Osteocyte (in vitro differentiated cells): Measurements from ENCODE around the gene TTLL5. TPM values are rescaled to one million over a fixed set of nuclear protein-coding genes. Genes with fewer than 3 reads are reported as not detected.

ENCODE experiments used
- DNase-seq: peaks from one replicate; pipeline ENCODE4 v3.0.0; 2021; ENCODE audit warnings: mixed read lengths; ENCODE audit not compliant: unreplicated experiment; ENCODE audit errors: extremely low spot score
- H3K27ac Mint-ChIP-seq: one replicate; pipeline ENCODE4 v1.8.0; 2021; ENCODE audit warnings: mild to moderate bottlenecking, mixed read lengths; ENCODE audit not compliant: unreplicated experiment
- H3K27me3 Mint-ChIP-seq: one replicate; pipeline ENCODE4 v1.8.0; 2021; ENCODE audit warnings: mixed read lengths; ENCODE audit not compliant: unreplicated experiment
- H3K36me3 Mint-ChIP-seq: one replicate; pipeline ENCODE4 v1.8.0; 2021; ENCODE audit warnings: mixed read lengths; ENCODE audit not compliant: unreplicated experiment
- H3K4me1 Mint-ChIP-seq: one replicate; pipeline ENCODE4 v1.8.0; 2021; ENCODE audit warnings: mixed read lengths; ENCODE audit not compliant: unreplicated experiment
- H3K4me3 Mint-ChIP-seq: one replicate; pipeline ENCODE4 v1.8.0; 2021; ENCODE audit warnings: mild to moderate bottlenecking, moderate library complexity, mixed read lengths; ENCODE audit not compliant: unreplicated experiment
- H3K9me3 Mint-ChIP-seq: one replicate; pipeline ENCODE4 v1.8.0; 2021; ENCODE audit warnings: mixed read lengths; ENCODE audit not compliant: unreplicated experiment
- total RNA-seq: library from RNA; stranded (reverse); gene quantifications from 2 replicates; pipeline ENCODE4 v1.2.1, GENCODE V29; 2021
- TF ChIP-seq, protein P1 (sequence below): fragments of 200-600 bp; sonication (generic); IDR thresholded peaks from 2 replicates; pipeline ENCODE4 v1.5.0; 2021; ENCODE audit warnings: antibody characterized with exemption, mild to moderate bottlenecking, moderate library complexity

The TTLL5 gene
- total RNA-seq, 1 donor from 2014 or later, result 37.3 TPM

GRCh38 chr14:75905147-75905904 is 244.3 kb downstream of the TTLL5 start:
- no peak overlapping the region for H3K4me3 Mint-ChIP-seq
- H3K9me3 Mint-ChIP-seq, result no peaks in the 10 kb centered on the region
- no peaks in the 10 kb centered on the region for H3K27me3 Mint-ChIP-seq
- peaks cover 11% of the 10 kb centered on the region for H3K36me3 Mint-ChIP-seq
- H3K27ac Mint-ChIP-seq, result peak overlapping the region; percentile 76
- peaks cover 17% of the 10 kb centered on the region for H3K4me1 Mint-ChIP-seq
- no peak for DNase-seq
- TF ChIP-seq, protein P1, sequence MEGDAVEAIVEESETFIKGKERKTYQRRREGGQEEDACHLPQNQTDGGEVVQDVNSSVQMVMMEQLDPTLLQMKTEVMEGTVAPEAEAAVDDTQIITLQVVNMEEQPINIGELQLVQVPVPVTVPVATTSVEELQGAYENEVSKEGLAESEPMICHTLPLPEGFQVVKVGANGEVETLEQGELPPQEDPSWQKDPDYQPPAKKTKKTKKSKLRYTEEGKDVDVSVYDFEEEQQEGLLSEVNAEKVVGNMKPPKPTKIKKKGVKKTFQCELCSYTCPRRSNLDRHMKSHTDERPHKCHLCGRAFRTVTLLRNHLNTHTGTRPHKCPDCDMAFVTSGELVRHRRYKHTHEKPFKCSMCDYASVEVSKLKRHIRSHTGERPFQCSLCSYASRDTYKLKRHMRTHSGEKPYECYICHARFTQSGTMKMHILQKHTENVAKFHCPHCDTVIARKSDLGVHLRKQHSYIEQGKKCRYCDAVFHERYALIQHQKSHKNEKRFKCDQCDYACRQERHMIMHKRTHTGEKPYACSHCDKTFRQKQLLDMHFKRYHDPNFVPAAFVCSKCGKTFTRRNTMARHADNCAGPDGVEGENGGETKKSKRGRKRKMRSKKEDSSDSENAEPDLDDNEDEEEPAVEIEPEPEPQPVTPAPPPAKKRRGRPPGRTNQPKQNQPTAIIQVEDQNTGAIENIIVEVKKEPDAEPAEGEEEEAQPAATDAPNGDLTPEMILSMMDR, result no peak

GRCh38 chr14:75906228-75906627 is 245.2 kb downstream of the TTLL5 start:
- Mint-ChIP-seq H3K27me3 (no peaks in the 10 kb centered on the region), H3K9me3 (no peaks in the 10 kb centered on the region)
- no peak for DNase-seq

GRCh38 chr14:75906680-75907280 is 245.7 kb downstream of the TTLL5 start:
- TF ChIP-seq, protein P1, result peak; percentile 84
- Mint-ChIP-seq H3K9me3 (no peaks in the 10 kb centered on the region), H3K27me3 (no peaks in the 10 kb centered on the region), H3K4me3 (no peak overlapping the region), H3K4me1 (peaks cover 17% of the 10 kb centered on the region), H3K27ac (no peak overlapping the region), H3K36me3 (peaks cover 13% of the 10 kb centered on the region)
- DNase-seq, result no peak

More at GRCh38 chr14:75906228-75906627, 245.2 kb downstream of the TTLL5 start:
- H3K4me1 Mint-ChIP-seq, result peaks cover 17% of the 10 kb centered on the region
- H3K27ac Mint-ChIP-seq, result no peak overlapping the region
- TF ChIP-seq, protein P1, result no peak
- H3K4me3 Mint-ChIP-seq, result no peak overlapping the region
- peaks cover 11% of the 10 kb centered on the region for H3K36me3 Mint-ChIP-seq

DNA sequence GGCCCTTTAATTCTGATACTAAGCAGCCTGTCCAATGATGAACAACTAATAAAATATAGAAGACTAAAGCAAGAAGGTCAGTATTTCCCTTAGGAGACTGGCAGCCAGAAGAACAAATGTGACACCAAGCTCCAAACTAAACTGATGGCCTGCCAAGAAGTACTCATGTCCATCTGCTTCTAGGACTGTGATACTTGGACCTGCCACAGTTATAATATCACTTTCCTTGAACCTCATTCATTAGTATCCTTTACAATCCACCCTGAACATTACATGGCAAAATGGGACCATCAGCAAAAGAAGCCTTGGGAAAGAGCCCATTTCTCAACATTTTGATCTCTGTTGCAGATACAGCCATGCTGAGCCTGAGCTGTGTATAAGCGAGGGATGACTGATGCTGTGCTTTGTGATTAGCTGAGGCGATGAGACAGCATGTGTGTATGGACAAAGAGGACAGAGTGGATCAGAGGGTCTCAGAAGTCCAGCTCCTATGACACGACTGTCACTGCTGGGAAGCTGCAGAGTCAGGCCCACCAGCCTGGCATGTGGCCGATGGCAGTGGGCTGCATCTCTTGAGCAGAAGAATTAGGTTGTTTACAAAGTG is 246.8 kb downstream of the TTLL5 start:
- no peak for DNase-seq
- Mint-ChIP-seq H3K4me1 (peaks cover 17% of the 10 kb centered on the region), H3K27ac (no peak overlapping the region), H3K4me3 (no peak overlapping the region), H3K9me3 (no peaks in the 10 kb centered on the region), H3K27me3 (no peaks in the 10 kb centered on the region), H3K36me3 (peaks cover 13% of the 10 kb centered on the region)
- TF ChIP-seq, protein P1, result no peak

DNA sequence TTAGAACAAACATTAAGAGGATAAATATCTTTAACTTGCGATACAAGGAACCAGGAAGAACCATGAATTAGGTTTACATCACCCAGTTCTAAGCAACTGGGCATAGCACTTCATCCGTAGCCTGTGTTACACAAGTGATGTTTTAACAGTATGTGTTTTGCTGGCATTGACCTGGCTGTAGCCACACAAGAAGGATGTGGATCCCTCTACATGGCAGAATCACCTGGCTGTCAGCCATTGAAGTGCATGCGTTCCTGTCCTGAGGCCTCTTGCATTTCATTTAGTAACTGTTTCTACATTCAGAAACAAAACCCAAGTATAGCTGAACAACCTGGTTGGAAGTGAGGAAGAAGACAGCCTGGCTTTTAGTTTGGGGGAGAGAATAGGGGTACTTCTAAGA is 248.6 kb downstream of the TTLL5 start:
- Mint-ChIP-seq H3K27me3 (no peaks in the 10 kb centered on the region), H3K27ac (no peak overlapping the region), H3K4me3 (no peak overlapping the region), H3K9me3 (no peaks in the 10 kb centered on the region), H3K36me3 (peaks cover 3% of the 10 kb centered on the region), H3K4me1 (peaks cover 17% of the 10 kb centered on the region)
- TF ChIP-seq, protein P1, result no peak
- DNase-seq, result no peak
